ENCODE results near the gene NUTM2B.
"Not testable (repeated sequence)": the region's sequence is repeated elsewhere in the genome, so short reads cannot be mapped to it uniquely, and the experiment has no call there.

The NUTM2B gene

DNA sequence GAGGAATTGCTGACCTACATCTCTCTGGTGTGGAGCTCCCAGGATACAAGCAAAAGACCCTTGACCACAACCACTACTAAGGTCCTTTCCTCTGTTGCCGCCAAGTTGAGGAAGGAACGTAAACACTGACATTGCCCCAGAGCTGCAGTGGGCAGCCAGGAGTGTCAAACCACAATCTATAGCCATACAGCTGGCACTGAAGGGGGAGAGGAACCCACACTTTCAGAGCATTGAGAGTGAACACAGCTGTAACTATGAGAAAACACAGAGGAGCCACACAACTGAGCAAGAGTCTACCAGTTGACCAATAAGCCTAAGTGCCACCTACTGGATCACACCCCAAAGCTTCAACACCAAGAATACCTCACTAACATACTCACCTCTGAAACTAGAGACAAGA, 45.5 kb downstream of the NUTM2B start:
- DNase-seq (ENCODE audit: low read depth in 2 of 2), result not testable (repeated sequence)

DNA sequence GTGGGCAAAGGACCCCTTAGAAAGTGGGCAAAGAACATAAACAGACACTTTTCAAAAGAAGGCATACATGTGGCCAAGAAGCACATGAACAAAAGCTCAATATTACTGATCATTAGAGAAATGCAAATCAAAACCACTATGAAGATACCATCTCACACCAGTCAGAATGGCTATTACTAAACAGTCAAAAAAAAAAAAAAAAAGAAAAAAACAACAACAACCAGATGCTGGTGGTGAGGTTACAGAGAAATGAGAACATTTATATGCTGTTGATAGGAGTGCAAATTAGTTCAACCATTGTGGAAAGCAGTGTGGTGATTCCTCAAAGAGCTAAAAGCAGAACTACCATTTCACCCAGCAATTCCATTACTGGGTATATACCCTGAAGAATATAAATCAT, 50.6 kb downstream of the NUTM2B start:
- not testable (repeated sequence) for DNase-seq (ENCODE audit: low read depth in 2 of 2)

GRCh38 chr10:79758297-79758993, 55.4 kb downstream of the NUTM2B start:
- not testable (repeated sequence) for DNase-seq (ENCODE audit: low read depth in 2 of 2)
